HTR-8/SVneo (cell line): ENCODE results near the gene ITGA11.
A peak's percentile ranks its signal among the peaks of the same experiment; 100 is the strongest.

Source experiments
- DNase-seq: peaks from one replicate; pipeline ENCODE4 v3.0.0; 2011; ENCODE audit warnings: low spot score, mixed read lengths; ENCODE audit not compliant: insufficient read length
- FAIRE-seq: peaks from 2 replicates; lab custom pipeline; 2011; peaks lifted over from hg19 to GRCh38; lab: Jason Lieb, UNC

ITGA11 gene

DNA sequence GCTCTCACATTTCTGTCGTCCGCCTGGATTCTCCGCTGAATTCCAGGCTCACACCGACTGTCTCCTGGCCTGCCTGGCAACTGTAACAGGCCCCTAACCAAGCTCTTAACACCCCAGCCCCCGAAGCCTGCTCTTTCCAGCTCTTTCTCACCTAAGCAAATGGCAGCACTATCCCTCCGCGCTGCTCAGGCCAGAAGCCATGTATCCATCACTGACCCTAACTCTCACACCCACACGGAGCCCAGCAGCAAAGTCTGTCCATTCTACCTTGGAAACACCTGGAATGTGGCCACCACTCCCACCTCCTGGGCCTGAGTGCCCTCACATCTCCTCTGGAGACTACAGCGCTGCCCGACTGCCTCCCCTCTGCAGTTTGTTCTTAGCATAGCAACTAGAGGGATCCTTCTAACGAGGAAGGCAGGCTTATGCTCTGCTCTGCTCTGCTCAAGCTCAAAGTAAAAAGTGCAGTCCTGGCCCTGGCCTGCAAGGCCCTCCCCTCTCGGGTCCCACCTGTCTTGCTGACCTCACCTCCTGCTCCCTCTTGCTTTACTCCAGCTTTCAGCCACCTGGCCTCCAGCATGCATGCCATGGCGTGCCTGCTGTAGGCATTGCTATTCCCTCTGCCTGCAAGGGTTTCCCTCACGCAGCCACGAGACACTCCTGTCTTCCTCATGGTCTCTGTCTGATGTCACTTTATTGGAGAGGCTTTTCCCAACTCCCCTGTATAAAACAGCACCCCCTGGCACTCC is 127.2 kb downstream of the ITGA11 start:
- FAIRE-seq (no peak), DNase-seq (no peak)

DNA sequence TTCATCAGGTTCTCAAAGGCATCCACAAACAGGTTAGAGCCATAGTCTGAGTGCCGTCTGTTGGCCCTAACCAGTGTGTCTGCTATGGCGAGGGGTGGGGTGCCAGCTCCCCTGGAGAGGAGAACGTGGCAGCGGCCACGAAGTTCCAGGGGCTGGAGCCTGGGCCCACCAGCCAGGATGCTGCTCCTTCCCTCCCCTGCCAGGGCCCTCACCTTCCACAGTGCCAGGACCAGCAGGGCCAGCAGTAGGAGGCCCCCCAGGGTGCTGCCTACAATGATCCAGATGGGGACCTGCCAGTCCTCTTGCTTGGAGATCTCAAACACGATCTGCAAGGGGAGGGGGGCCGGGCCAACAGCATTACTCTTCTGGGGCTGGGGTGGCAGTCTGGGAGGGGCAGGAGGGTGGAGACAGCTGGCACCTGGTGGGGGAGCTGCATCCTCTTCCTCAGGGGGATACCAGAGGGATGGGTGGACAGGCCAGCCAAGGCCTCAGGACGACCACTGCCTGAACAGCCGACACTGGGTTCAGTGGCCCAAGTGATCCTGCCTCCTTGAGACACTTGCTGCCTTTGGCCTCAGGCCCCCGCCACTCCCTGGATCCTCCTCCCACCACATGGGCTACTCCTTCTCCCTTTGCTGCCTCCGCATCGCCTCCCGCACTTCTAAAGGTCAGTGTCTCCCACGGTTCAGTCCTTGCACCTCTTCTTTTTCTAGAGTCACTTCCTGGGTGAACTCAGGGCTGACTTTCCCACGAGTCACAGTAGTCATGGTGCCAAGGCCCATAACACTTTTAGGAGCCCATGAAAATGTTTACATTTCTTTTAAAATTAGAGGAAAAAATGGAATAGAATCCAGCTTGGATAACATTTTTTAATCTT is 128.2 kb downstream of the ITGA11 start:
- FAIRE-seq = no peak

DNA sequence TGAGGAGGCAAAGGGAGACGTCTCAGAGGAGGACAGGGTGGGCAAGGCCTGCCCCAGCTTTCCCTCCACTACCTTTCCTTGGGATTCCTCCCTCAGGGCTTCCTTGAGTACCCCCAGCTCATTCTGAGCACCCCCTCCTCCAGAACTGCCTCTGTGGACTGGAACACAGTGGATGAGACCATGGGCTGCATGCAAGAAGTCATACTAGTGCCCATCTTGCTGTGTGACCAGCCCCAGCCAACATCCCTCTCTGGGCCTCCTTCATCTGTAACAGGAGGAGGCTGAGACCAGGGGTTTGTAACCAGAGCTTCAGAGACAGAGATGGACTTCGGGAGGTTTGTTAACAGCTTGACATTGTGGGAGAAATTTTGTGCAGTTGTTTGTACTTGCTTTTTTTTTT is 128.8 kb downstream of the ITGA11 start:
- DNase-seq (no peak), FAIRE-seq (no peak)

More for the DNA sequence above, 128.2 kb downstream of the ITGA11 start:
- DNase-seq = no peak

DNA sequence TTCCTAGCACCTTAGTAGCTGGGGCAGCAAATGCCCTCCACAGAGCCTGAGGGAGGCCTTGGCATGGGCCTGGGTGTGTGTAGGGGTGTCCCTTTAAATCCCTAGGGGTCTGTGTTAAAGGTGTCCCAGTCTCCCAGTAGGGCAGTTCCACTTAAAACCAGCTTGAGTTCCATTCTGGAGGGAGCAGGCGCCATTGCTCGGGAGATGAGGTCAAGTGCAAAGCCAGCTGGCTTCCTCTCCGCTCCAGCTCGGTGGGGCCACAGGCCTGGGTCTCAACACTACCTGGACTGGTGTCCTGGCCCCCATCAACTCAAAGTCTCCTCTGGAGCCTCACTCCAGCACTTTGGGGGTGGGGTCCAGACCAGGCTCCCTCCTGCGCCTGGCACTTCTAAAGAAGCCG is 129.2 kb downstream of the ITGA11 start:
- no peak for FAIRE-seq
- no peak for DNase-seq

DNA sequence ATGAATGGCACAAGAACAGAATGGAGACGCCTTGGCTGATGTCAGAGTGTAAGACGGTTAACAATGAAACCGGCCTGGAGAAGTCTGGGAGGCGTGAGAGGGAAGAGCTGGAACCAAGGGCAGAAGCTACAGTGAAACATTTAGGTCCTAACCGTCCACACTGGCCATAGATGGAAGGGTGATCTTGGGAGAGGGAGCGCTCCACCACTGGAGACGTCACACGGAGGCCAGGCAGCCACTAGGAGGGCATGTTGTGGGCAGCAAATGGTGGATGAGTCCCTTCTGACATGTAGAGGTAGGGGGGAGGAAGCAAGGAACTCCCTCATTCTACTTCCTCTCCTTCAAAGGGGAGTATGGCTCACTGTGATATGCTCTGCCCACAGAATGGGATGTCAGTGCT is 130.7 kb downstream of the ITGA11 start:
- FAIRE-seq = no peak
- DNase-seq = no peak

DNA sequence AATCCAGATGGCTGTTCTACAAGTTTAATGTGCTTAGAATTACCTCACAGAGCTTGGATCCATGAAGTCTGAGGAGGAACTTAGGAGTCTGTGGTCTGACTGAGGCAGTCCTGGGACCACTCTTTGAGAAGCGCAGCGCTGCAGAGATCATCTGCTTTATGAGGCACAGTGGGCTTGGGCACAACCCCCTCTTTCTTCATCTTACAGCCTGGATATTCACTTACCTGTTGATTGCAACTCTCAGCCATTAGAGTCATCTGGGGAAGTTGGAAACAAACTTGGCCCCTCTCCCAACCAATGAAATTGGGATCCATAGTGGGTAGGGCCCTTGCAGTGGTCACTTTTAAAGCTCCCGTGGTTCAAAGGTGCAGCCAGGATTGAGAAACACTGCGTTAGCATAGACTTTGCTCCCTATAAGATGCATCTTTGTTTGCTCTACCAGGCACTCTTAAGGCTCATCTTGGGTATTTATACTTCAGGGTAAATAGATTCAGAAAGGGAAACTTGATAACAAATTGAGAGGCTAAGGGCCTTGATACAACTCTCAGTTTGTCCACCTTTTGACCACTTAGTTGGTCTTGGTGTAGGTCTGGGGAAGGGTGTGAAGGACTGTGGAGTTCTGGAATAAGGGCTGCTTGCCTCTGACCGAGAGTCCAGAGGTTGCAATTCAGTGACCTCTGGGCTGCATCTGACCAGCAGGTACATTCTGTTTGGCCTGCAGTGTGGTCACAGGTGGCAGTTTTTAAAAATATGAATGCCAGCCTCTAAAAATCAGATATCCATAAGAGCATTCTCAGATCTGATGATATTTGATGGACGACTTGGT is 131.6 kb downstream of the ITGA11 start:
- no peak for FAIRE-seq
- no peak for DNase-seq

DNA sequence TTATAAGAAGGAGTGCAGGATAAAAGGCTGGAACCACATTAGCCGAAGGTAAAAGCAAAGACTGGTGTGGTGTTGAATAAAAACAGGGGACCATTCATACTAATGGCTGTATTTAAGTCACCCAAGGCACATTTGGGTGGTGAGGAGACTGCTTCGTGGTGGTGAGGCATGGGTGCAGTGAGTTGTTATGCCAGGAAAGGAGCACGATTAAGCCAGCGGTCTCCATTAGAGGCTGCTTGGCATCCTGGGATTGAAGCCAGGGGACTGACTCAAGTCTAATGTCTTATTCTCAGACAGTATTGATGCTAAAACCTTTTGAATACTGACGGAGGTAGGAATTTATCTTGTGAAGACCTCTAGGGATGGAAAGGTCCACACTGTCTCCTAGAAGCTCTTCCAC is 132.5 kb downstream of the ITGA11 start:
- FAIRE-seq (no peak), DNase-seq (no peak)

DNA sequence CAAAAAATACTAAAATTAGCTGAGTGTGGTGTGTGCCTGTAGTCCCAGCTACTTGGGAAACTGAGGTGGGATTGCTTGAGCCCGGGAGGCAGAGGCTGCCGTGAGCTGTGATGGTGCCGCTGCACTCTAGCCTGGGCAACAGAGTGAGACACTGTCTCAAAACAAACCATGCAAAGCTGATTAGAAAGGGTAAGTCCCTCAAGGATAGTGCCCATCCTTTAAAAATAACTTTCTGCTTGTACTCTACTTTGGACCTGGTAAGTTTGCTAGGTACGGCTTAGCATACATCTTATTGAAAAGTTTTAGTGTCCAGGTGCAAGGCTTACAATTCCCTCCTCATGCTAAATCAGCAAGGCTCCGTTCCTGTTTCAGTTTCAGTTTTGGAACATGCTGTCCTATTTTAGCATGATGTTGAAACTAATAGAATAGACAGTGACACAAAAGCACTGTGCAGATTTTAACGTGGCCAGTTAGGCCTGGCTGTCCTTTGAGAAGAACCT is 133.0 kb downstream of the ITGA11 start:
- DNase-seq = no peak
- FAIRE-seq = no peak

DNA sequence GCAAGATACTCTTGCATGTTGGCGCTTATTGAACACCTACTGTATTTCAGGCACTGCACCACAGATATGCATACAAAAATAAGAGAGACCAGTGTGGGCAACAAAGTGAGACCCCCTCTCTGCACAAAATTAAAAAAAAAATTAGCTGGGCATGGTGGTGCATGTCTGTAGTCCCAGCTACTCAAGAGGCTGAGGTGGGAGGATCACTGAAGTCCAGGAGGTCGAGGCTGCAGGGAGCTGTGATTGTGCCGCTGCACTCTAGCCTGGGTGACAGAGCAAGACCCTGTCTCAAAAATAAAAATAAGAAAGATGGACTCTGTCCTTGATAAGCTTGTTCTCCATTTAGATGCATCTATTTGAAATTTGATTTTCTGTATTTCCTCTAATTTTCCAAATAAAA is 133.6 kb downstream of the ITGA11 start:
- no peak for DNase-seq
- FAIRE-seq = no peak

DNA sequence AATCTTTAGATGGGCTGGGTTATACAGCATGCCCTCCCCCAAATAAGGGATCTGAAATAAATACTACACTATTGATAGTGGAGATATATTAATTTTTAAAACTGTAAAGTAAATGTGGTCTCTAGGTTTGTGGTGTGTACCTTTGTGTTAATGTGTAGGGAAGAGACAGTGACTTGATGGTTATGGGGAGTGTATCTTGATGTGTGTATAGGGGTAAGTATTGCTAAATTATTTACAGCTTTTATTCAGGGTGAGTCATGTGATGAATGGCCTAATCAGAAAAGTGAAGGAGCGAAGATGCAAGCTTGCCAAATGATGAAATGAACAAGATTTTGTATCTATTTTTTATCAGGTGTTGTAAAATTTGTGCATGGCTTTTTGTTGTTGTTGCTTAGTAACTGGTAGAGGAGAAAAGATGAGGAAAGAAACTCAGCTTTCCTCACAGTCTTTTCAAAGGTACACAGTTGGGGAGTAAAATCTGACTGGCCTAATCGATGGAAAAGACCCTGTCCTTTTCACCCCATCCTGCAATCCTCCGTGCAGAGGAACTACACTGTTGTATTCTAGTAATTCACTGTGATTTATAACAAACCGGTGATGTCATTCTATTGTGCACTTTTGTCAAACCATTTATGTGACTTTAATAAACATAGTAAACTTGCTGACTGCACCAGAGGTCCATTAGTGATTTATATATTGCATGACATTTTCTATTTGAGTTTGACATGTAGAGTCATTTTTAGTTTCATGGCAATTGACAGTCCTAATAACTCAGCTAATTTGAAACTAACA is 136.8 kb downstream of the ITGA11 start:
- FAIRE-seq = no peak

DNA sequence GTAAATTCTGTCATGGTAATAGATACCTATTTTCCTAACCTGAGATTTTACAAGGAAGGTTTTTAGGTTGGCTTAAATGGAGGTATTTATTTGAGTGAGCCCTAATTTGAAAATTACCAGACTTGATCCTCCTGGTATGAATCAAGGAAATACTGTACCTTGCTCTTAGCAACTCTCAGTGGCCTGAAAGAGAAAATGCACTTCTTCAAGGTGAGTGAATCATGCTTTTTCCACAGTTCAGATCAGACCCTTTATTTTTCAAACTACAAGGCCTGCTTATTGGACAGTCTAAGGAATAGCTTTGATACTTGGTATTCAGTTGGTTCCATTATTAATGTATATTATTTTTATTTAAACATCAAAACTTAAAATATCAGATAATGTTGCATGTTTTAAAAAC is 139.0 kb downstream of the ITGA11 start:
- DNase-seq (no peak), FAIRE-seq (no peak)

More for the DNA sequence above, 136.8 kb downstream of the ITGA11 start:
- DNase-seq = no peak

DNA sequence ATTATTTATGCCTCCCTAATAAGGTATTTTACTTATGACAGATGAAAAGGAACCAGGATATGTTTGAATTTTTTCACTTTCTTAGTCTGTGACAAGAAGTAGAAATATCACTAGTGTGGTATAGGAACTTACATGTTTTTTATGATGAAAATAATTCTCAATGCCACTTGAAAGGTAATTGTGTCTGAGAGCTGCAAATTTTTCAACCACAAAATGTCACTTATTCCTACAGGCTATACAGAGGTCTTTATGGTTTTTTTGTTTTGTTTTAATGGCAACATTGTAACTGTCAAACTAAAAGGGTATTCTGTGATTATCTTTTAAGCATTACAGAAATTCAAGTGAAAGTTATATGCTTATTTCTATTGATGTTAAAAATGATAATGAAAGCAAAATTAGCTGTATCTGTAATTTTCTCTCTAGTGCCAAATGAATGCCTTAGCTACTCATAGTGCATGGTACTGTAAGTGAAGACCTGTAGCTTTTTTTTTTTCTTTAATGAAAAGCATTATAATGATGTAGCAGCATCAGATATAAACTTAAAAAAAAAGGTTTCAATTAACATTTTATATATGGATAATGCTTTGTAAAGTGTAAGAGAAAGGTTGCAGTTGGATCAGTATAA is 139.7 kb downstream of the ITGA11 start:
- DNase-seq = no peak

DNA sequence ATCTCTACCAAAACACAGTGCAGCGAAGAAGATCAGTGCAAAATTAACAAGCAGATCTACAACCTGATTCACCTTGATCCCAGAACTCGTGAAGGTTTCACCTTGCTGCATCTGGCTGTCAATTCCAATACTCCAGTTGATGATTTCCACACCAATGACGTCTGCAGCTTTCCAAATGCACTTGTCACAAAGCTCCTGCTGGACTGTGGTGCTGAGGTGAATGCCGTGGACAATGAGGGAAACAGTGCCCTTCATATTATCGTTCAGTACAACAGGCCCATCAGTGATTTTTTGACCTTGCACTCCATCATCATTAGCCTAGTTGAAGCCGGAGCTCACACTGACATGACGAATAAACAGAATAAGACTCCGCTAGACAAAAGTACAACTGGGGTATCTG is 141.2 kb downstream of the ITGA11 start:
- FAIRE-seq (no peak), DNase-seq (no peak)

More for the DNA sequence above, 139.7 kb downstream of the ITGA11 start:
- FAIRE-seq = no peak

DNA sequence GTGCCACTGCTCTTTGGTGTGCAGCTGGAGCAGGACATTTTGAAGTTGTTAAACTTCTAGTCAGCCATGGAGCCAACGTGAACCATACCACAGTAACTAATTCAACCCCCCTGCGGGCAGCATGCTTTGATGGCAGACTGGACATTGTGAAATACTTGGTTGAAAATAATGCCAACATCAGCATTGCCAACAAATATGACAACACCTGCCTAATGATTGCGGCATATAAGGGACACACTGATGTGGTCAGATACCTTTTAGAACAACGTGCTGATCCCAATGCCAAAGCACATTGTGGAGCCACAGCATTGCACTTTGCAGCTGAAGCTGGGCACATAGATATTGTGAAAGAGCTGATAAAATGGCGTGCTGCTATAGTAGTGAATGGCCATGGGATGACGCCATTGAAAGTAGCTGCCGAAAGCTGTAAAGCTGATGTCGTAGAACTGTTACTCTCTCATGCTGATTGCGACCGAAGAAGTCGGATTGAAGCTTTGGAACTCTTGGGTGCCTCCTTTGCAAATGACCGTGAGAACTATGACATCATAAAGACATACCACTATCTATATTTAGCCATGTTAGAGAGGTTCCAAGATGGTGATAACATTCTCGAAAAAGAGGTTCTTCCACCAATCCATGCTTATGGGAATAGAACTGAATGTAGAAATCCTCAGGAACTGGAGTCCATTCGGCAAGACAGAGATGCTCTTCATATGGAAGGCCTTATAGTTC is 142.2 kb downstream of the ITGA11 start:
- DNase-seq = no peak
- peak; percentile 52 for FAIRE-seq

DNA sequence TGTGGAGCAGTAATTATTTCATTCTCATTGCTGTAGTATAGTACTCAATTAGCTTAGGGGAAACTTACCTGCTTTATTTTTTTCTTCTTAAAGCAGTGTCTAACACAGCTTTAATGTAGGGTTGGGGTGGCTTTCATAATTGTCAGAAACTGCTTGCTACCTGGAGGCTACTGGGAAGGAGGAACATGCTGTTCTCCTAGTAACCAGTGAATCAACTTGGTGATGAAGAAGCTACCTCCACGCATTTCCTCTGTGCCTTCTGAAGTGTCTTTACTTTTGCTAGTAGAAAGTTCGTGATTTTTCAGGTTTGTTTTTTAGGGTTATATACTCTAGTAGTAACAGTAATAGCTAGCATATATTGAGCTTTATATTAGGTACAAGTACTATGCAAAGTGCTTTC is 142.9 kb downstream of the ITGA11 start:
- FAIRE-seq (no peak), DNase-seq (no peak)

DNA sequence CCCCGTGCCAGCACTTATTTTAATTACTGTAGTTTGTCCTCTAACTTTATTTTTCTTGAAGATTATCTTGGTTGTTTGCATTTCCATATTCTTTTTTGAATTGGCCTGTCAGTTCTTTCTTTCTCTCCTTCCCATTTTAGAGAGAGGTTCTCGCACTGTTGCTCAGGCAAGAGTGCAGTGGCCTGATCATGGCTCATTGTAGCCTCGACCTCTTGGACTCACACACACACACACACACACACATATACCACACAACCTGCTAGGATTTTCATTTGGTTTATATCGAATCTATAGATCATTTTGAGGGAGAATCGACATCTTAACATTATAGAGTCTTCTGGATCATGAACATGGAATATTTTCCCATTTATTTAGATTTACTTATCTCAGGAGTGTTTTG is 145.7 kb downstream of the ITGA11 start:
- DNase-seq (no peak), FAIRE-seq (no peak)

DNA sequence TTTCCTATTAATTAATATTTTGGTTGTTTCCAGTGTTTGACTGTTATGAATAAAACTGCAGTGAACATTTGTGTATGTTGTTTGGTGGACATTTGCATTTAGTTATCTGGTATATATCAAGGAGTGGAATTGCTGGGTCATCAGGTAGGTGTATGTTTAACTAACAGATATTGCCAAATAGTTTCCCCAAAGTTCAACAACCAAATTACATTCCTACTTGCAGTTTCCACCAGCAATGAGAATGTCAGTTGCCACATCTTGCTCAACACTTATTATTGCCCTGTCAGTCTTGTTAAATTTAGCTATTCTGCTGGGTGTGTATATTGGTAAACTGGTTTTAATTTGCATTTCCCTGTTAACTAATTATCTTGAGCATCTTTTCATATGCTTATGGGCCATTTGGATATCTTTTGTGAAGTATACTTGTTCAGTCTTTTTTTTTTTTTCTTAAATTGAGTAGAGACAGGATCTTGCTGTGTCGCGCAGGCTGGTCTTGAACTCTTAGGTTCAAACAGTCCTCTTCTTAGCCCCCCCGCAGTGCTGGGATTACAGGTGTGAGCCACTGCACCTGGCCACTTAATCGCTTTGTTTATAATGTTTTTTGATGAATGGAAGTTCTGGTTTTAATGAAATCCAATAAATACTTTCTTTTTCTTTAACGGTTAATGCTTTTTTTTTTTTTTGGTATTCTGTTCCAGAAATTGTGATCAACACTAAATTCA is 146.5 kb downstream of the ITGA11 start:
- DNase-seq (no peak), FAIRE-seq (no peak)
